Lung (tissue), 12 donors: ENCODE data around the gene SEC14L6. TPM values are rescaled to one million over a fixed set of nuclear protein-coding genes. Genes with fewer than 3 reads are reported as not detected.

Source experiments
- ATAC-seq: fragments of 200-7000 bp; cut with Tn5 transposase; one replicate; pipeline ENCODE4 v1.9.1; 2020; ENCODE audit warnings: moderate number of reproducible peaks; ENCODE audit not compliant: insufficient read depth, low FRiP score
- DNase-seq, 3 donors: peaks; one replicate each; pipeline ENCODE4 v3.0.0-alpha.2; 2013 to 2017
- H3K27ac ChIP-seq, 2 donors: one replicate each; pipeline ENCODE4 v1.5.1; 2013; ENCODE audit warnings: mild to moderate bottlenecking in 2 of 2, moderate library complexity in 2 of 2, control low read depth in 1 of 2, inconsistent platforms in 1 of 2, low read depth in 1 of 2, low read length in 1 of 2
- H3K27me3 ChIP-seq, 3 donors: one replicate each; pipeline ENCODE4 v1.5.1; 2013; ENCODE audit warnings: low read length in 2 of 3; ENCODE audit not compliant: control insufficient read depth in 3 of 3, insufficient read depth in 3 of 3
- H3K36me3 ChIP-seq, 4 donors: one replicate each; pipeline ENCODE4 v1.5.1; 2013; ENCODE audit warnings: low read length in 4 of 4, mild to moderate bottlenecking in 1 of 4, moderate library complexity in 1 of 4; ENCODE audit not compliant: control insufficient read depth in 4 of 4, insufficient read depth in 4 of 4
- H3K4me1 ChIP-seq, 5 donors: one replicate each; pipeline ENCODE4 v1.5.1; 2013; ENCODE audit warnings: low read length in 5 of 5, mild to moderate bottlenecking in 2 of 5, moderate library complexity in 1 of 5; ENCODE audit not compliant: control insufficient read depth in 5 of 5, insufficient read depth in 5 of 5
- H3K4me3 ChIP-seq: one replicate; pipeline ENCODE4 v1.5.1; 2013; ENCODE audit warnings: mild to moderate bottlenecking, control low read depth, moderate library complexity
- H3K9ac ChIP-seq, 2 donors: one replicate each; pipeline ENCODE4 v1.5.1; 2013; ENCODE audit warnings: low read length in 2 of 2, control low read depth in 1 of 2; ENCODE audit not compliant: insufficient read depth in 1 of 2
- H3K9me3 ChIP-seq, 4 donors: one replicate each; pipeline ENCODE4 v1.5.1; 2013; ENCODE audit warnings: low read length in 3 of 4, mild to moderate bottlenecking in 1 of 4, moderate library complexity in 1 of 4; ENCODE audit not compliant: control insufficient read depth in 4 of 4, insufficient read depth in 3 of 4
- CTCF ChIP-seq: IDR thresholded peaks from 2 replicates; pipeline ENCODE4 v1.5.1; 2012; ENCODE audit warnings: mild to moderate bottlenecking; ENCODE audit errors: control extremely low read depth, extremely low read depth
- WGBS, 2 donors: extraction: QIAGEN DNeasy Blood & Tissue Kit; methylation state at CpG; one replicate each; pipeline ENCODE4 v1.1.7; 2013; 5-methylcytosine and 5-hydroxymethylcytosine counted together
- polyA plus RNA-seq, 2 donors: library from polyadenylated mRNA; stranded (reverse); fragments of 200-250 nt; gene quantifications; one replicate each; pipeline ENCODE4 v1.2.1, GENCODE V29; 2013
- total RNA-seq, 2 donors: library from RNA; depleted of rRNA in 1 of 2; stranded (reverse); fragments of >200 nt in 1 of 2; gene quantifications; one replicate each; pipeline ENCODE4 v1.2.1, GENCODE V29; 2014 to 2021
- donor health status: control.
- donor health status: control.
- donor health status: Bipolar disorder and iron deficiency.
- donor health status: healthy.
- donor health status: DM: yes; HTN: yes; CAD: no.

Gene SEC14L6
- total and polyA plus RNA-seq, 4 donors = 0.61 to 12.4 (median 3.6) TPM

DNA sequence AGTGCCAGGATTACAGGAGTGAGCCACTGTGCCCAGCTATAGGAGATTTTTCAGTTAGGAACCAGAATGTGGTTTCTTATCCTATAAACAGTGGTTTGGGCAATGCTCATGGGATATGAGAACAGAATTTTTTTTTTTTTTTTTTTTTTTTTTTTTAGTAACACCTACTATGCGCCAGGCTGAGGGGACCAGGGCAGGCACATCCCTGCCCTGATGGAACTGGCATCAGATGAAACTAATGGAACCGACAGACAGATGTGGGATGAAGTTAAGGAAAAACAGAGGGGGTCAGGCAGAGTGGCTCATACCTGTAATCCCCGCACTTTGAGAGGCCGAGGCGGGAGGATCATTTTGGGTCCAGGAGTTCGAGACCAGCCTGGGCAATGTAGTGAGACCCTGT, 45.9 kb downstream of the SEC14L6 start:
- DNase-seq (no peak), ATAC-seq (no peak)
- Histone ChIP-seq H3K27me3 (peaks cover 0 to 13% (median 13%) of the 10 kb centered on the region in 3 donors), H3K36me3 (no peaks in the 10 kb centered on the region), H3K9ac (no peak overlapping the region), H3K27ac (no peak overlapping the region), H3K4me1 (no peaks in the 10 kb centered on the region), H3K4me3 (no peak overlapping the region), H3K9me3 (no peaks in the 10 kb centered on the region)
- no peak for TF ChIP-seq CTCF
- 94 to 96% methylated on average over 6 of the region's 6 CpGs for WGBS, 2 donors

- Histone ChIP-seq H3K4me3 (no peak overlapping the region), H3K27ac (no peak overlapping the region), H3K9ac (no peak overlapping the region), H3K4me1 (no peaks in the 10 kb centered on the region), H3K27me3 (peaks cover 0 to 4% (median 0%) of the 10 kb centered on the region in 3 donors), H3K9me3 (no peaks in the 10 kb centered on the region), H3K36me3 (no peaks in the 10 kb centered on the region)
- WGBS, 2 donors = 82 to 90% methylated on average over 7 of the region's 7 CpGs
- ATAC-seq (no peak), DNase-seq (no peak)
- TF ChIP-seq CTCF = no peak
Observed at GRCh38 chr22:30497466-30498150, 48.9 kb downstream of the SEC14L6 start.

GRCh38 chr22:30495041-30495784, 51.3 kb downstream of the SEC14L6 start:
- Histone ChIP-seq H3K9ac (no peak overlapping the region), H3K27me3 (no peaks in the 10 kb centered on the region), H3K27ac (no peak overlapping the region), H3K36me3 (no peaks in the 10 kb centered on the region), H3K4me3 (no peak overlapping the region), H3K4me1 (no peaks in the 10 kb centered on the region), H3K9me3 (no peaks in the 10 kb centered on the region)
- 83 to 86% methylated on average over 14 of the region's 14 CpGs for WGBS, 2 donors
- no peak for ATAC-seq
- no peak for DNase-seq
- TF ChIP-seq CTCF = no peak
